NCI-H345 treated with DMSO at 0.1 percent for 48 hours (cell line): ENCODE measurements around the gene USB1.

Experiments
- DNase-seq: peaks from one replicate; lab custom pipeline; 2025; ENCODE audit not compliant: unreplicated experiment; lab: John Stamatoyannopoulos, UW

Gene USB1

DNA sequence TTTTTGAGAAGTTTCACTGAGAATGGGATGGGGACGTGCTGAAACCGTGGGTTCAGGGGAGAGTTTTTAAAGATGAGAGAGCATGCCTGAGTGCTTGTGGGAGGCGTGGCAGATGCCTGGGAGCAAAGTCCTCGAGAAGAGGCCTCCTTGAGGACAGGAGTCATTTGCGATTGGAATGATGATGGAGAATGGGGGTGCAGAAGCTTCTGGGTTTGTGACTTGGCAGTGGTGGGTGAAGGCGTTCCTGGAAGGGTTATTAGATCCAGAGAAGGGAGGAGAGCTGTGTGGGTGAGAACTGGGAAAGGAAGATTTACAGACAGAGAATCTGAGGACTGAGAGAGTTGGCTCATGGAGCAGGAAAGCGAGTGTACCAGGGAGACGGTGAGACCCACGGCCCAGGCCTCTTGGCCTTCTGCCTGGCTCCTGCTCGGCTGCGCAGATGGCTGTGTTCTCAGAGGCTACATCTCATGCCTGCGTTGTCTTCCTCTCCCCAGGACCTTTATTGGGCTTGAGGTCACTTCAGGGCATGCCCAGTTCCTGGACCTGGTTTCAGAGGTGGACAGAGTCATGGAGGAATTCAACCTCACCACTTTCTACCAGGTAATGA lies 15.7 kb downstream of the USB1 start:
- no peak for DNase-seq

DNA sequence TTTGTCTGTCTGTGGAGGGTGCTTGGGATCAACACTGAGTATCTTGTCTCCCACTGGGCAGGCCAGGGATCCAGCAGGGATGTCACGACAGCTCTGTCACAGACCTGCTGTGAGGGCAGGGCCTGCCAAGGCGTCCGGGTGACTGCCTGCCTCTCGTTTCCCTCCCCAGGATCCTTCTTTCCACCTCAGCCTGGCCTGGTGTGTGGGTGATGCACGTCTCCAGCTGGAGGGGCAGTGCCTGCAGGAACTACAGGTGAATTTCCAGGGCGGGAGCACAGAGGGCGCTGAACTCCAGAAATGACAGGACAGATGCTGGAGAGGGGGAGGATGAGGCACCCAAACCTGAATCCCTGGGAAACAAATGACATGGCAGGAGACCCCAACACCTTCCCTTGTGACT lies 17.6 kb downstream of the USB1 start:
- no peak for DNase-seq

DNA sequence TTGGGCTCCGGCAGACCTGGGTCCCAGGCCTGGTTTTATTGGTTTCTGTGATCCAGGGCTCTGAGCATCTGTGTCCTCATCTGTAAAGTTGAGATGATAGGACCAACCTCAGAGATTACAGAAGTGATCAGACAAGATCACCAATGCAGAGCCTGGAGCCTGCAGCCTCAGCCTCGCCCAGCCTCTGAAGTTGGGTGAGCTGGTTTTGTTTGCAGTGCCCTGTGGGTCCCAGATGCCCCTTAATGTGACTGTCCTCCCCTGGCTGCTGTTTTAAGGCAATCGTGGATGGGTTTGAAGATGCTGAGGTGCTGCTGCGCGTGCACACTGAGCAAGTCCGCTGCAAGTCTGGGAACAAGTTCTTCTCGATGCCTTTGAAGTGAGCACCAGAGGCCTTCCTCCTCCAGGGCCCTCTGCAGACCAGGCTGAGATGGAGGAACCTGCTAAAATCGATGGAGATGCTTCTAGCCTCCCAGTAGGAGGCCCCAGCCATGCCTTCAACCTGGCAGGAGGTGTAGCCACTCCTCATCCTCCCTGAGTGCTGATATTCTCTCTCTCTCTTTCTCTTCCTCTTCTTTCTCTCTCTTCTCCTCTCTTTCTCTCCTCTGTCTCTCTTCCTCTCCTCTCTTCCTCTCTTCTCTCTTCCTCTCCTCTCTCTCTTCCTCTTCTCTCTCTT lies 18.8 kb downstream of the USB1 start:
- no peak for DNase-seq

DNA sequence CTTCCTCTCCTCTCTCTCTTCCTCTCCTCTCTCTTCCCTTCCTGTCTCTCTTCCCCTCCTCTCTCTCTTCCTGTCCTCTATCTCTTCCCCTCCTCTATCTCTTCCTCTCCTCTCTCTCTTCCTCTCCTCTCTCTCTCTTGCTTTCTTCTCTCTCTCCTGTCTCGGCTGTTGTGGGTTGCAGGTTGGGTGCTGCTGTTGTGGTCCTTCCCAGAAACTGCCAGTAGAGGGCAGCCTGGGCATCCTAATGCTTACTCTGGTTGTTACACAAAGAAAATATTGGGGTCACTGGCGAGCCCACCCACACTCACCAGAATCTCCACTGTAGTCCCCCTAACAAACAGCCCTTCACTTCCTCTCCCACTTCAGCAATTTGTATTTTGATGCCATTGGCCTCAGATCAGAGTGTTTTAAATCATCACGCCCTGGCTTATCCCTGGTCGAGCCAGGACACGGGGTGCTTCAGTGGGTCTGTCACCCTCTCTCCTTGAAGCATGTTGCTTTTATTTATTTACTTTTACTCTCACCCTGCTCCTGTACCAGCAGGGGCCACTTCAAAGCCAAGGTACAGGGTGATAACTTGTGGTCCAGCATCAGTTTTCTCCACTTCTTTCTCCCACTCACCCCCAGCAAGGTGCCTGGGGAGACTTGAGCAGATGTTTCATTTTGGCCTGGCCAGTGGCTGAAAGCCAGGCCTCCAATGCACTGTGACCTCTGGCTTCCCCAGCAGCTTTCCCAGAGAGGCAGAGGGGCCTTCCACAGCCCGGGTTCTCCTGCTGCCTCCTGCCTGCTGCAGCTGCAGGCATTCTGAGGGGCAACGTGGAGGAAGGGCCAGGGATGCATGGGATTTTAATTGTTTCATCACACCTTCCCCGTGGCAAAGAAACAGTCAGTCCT lies 19.7 kb downstream of the USB1 start:
- DNase-seq, result no peak

DNA sequence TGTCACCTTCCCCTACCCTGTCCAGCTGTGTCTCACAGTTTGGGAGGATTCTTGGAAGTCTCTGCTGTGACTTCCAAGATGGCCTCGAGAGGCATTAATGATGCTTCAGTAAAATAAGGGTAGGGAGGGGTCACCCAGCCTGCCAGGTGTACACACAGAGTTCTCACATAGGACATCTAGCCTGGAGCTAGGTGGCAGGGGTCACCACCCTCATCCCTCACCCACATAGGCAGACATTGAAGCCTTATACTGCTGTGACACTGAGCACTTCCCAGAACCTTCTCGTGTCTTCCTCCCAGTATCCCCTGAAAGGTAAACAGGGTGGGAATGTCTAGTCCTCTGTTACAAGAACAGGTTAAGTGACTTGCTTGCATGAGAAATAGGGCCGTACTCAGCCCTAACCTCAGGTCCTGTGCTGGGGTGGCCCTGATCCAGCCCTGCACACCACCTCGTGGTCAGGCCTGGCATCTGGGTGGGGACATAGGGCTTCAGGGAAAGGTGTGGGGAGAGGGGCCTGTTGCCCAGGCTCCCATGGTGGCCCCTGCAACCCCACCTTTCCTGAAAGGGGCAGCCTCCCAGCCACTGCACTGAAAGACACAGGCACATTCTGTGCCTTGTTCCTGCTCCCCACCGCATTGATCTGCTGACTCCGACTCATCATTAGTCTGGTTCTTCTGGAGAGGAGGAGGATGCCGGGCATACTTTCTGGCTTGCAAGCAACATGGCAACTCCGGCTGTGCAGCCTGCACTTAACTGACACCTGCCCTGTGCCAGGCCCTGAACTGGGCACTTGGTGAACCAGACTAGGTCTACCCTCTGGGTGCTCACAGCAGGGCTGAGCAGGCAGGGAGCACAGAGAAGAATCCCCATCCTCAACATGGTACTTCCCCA lies 20.7 kb downstream of the USB1 start:
- no peak for DNase-seq

DNA sequence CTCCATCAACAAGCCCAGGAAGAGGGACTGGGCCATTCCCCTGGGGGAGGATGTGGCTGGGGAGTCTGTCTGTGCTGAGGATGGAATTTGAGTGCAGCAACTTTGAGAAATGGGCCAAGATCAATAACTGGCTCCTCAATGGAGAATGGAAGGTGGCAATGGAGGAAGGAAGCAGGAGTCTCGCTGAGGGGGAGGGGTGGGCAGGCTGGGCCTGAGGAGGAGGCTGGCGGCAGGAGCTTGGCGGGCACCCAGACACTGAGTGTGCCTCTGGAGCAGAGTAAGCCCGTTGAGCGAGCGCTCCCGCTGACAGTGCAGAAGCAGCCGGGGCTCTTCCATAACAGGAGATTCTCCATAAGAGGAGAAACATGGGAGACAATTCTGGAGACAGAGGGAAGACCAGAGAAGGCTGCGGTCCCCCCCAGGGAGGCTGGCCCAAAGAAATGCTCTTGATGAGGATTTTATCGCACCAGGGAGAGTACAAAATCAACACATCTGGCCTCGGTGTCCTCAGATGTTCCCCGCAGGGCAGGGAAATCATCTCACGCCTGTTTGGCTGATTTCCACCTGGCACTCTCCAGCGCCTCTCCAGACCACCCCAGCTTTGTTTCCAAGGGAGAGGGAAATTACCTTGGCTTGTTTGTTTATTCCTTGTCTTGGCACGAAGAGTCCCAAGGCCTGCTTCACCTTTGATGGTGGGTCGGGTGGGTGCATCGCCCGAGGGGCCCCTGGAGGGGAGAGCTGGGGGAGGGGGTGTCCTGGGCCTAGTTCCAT lies 21.6 kb downstream of the USB1 start:
- peak; percentile 78 for DNase-seq

DNA sequence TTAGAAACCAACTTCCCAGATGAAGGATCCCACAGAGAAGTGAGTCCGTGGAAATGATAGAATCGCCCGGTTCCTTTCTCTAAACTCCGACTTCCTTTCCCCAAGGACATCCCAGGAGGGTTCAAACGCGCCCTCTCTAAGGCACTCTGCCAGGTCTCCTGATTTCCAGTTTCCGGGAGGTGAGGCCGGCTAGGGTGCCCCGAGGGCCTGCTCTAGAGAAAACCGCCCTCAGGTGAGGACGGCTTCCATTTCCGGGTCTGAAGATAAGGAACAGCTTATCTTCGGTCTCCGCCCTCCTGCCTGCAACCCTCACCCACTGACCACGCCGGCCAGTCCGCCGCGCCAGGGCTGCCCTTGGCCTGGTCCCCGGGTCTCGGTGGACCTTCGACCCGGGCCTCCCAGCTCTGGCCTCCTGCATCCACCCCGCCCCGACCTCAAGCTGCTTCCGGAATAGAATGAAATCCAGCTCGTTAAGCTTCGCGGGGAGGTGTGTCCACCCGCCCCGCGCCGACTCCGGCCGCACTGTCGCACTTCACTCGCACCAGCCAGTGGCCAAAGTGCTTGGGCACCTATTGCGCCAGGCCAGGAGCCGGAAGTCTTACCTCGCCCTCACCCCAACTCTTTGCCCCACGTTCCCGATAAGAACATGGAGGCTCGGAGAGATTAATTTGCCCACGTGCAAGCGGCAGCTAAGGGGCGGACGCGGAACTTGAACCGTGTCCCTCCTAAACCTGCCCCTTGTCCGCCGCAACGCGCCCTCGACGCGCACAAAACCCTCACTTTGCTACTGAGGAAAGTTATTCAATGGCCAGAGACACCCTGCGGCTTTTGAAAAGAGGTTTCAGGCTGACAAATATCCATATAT lies 23.5 kb downstream of the USB1 start:
- DNase-seq, result no peak

DNA sequence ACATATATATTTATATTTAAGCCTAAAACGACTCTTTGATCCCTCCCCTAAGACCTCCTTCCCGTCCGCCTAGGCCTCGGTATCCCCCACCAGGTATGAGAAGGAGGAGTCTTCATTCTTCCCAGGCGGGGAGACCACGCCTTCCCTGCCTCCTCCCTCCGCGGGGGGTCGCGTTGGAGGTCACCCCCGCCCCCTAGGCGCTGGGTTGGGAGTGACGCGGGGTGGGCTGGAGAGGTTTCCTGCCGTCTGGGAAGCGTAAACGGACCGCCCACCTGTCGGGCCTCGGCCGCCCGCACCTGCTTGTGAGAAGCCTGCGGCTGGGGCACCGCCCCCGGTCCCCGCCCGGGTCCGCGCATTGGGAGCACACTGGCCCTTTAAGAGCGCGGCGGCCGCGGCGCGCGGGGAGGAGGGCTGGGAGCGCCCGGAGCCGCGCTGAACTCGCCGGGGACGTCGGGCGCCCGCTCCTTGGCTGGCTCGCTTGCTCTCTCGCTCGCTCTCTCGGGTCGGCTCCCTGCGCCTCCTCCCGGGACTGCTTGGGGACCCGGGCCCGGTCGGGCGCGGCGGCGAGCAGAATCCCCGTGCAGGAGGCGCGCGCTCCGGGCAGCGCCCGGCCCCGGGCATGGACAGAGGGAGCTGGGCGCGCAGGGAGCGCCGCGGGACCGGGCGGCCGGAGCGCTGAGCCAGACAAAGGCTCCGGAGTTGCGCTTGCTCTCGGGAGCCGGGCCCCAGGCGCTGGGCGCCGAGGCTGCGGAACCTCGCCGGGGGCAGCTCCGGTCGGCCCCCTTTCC lies 24.3 kb downstream of the USB1 start, which contains the start of gene MMP15:
MMP15 (plus strand) TSS at position 404 of the 788 bp plus-strand sequence. CDS start 597 bp downstream, outside the sequence.
- peak; percentile 29 for DNase-seq

DNA sequence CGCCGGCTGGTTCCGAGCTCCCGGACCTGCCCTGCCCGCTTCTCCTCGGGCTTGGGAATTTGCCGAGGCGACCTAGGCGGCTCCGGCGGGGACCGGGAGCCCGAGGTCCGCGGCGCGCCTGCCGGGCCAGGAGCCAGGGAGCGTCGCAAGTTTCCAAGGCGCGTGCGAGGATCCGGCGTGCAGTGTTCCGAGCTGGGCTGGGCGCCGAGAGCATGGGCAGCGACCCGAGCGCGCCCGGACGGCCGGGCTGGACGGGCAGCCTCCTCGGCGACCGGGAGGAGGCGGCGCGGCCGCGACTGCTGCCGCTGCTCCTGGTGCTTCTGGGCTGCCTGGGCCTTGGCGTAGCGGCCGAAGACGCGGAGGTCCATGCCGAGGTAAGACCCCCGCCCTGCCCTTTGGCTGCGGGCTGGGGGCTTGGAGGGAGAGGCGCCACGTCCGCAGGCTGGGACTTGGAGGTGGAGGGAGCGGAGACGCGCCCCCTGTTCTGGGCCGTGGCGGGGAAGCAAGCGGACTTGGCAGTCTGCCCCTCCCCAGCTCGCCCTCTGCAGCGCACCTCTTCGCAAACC lies 25.0 kb downstream of the USB1 start:
- DNase-seq, result no peak

DNA sequence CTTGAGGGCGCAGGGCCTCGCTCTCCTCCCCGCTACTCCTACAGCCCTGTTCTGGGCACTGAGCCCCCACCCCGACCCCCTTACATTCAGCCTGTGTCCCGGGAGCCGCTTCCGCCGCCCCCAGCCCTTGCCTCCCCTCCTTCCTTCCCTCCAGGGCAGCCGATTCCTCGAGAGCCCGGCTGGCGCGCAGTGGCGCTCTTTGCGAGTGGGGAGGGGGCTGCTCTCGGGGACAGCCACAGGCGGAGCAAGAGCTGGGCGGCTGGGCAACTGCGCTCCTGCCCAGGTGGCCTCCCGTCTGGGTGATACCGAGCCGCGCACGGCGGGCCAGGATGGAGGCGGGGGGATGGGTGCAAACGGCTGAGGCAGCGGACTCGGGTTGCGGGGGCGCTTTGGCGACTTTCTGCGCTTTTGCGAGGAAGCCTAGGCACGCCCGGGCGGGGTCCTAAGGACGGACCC lies 25.5 kb downstream of the USB1 start:
- no peak for DNase-seq

DNA sequence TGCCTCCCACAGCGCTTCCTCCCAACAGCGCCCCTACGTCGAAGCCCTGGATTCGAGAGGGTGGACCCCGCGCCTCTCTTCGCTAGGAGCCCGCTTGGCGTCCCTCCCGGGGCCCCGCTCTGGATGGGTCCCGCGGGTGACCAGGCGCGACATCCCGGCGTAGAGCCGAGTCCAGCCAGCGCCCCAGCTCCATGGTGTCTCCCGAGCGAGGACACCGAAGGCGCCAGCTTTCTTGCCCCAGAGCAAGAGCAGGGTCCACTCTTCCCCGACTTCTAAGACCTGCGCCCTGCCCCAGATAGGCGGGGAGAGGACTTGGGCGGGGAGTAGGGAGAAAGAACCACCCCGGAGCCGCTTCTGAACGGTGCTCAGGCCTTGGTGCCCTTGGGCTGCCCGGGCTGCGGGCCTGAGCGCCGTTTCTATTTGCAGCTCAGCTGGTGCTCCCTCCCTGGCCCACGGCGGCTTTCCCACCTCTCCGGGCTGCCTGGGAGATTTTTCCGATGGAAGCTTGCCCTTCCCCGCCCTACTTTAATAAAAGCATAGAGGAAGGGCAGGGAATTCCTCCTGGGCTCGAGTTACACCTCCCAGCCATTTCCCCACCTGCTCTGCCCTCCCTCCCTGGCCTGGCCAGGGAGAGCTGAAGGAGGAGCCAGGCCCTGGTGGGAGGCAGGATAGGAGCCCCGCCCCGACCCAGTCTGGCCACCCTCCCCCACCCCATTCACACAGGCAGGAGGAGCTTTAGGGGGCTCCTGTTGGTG lies 26.1 kb downstream of the USB1 start:
- DNase-seq, result no peak

DNA sequence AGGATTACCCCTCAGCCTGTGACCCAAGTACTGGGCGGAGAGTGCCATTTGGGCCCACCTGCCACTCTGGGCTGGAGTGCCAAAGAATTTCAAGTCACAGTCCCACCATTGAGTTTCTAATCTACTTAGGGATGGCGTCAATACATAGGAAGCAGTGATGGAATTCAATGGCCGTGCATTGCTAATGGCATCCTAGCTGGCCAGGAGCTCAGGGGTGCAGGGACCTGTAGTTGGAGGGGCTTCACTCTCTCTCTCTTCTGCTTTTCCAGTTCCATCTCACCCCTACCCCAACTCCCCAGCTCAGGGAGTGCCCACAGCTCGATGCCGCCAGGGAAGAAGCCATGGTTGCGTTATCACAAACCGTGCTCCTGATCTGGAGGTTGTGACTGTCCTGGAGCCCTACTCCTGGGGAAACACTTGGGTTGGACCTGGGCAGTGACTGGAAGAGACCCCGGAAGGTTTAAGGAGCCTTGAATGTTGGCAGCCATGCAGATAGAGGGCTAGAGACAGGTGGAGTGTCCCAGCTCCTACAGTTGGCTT lies 26.8 kb downstream of the USB1 start:
- no peak for DNase-seq

DNA sequence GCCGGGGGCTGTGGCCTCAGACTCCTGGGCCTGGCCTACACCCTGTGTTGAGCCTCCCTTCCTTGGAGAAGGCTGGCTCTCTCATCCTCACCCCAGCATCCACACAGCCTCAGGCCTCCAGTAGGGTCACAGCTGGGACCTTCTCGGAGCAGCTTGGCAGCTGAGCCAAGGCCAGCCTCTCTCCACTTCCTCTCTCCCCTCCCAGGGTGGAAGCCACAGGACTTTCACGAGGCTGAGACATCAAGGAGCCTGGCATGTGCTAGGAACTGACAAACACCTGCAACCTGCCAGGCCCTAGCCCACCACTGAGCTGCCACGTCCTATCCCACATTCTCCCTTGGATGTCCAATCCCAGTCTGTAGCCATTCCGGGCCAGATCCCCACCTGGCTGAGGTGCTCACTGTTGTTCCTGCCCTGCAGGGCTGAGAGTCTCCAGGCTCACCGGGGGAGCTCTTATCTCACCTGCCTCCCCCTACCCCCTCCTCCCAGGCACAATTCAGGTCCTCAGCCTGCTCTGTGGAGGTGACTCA lies 27.4 kb downstream of the USB1 start:
- no peak for DNase-seq

DNA sequence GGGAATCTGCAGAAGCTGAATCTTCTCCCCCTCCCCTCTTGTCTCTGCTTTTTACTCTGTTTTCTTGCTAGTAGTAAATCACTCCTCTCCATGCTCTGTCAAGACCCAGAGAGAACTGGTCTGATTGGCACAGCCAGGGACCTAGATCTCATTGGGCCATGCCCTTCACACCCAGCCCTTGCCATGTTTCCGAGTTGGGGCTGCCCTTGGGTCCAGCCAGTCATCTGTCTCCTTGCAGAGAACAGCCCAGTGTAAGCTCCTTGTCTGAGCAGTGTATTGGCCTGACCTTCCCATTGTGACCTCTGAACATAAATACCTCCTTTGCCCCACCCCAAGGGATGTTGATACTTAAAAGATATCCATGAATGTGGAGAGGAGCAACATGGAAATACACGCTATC lies 28.2 kb downstream of the USB1 start:
- DNase-seq, result no peak

DNA sequence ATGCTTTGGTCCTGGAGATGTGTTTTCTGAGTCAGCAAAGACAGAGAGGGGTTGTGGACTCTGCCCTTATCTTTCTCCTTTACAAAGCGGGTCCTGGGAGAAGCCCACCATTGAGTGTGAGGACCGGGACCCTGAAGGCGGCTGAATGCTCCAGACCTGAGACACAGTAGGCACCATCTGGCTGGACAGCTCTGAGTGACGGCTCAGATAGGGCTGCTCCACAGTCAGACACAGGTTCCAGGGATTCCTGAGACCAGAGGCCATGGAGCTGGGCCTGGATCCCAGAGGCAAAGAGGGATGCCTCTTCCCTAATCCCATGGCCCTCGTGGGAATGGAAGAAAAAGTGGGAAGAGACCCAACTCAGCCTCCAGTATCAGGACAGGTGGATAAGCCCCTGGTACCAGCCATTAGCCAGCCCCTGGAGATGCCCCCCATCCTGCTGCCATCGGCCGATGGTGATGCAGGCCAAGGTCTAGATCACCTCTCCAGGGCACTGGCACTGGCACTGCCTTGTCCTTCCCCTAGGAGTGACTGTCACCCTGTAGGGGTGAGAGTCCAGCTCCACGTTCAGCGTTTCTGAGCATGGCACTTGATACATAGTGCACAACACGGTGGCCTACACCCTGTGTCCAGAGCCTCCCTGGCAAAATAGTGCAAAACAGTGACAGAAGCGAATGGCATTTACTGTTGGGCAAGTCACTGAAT lies 29.1 kb downstream of the USB1 start:
- no peak for DNase-seq
